Measurements from ENCODE around the gene LSMEM2.

Gene LSMEM2

GRCh38 chr3:50267280-50267913 lies 11.5 kb upstream of the LSMEM2 start:
- Histone ChIP-seq H3K79me2 (ENCODE audit: insufficient read depth, low read length) (no peaks in the 10 kb centered on the region), H4K20me1 (ENCODE audit: insufficient read depth, low read length, poor library complexity, severe bottlenecking) (no peaks in the 10 kb centered on the region), H3K4me3 (ENCODE audit: low read length, poor library complexity, severe bottlenecking) (no peak overlapping the region), H3K36me3 (ENCODE audit: insufficient read depth, low read length) (no peaks in the 10 kb centered on the region), H3K4me1 (ENCODE audit: insufficient read depth, low read length, poor library complexity, severe bottlenecking) (no peaks in the 10 kb centered on the region), H3K9ac (ENCODE audit: low read depth, low read length, poor library complexity, severe bottlenecking) (no peak overlapping the region), H3K9me2 (replicated peaks; ENCODE audit: low read depth, low read length) (no peaks in the 10 kb centered on the region), H2AFZ (ENCODE audit: low read length) (no peak overlapping the region), H3K27me3 (ENCODE audit: insufficient read depth, low read length, poor library complexity, severe bottlenecking) (no peaks in the 10 kb centered on the region), H3F3A (ENCODE audit: low read depth) (no peaks in the 10 kb centered on the region), H3K9me3 (ENCODE audit: insufficient read depth, low read depth, low read length) (no peaks in the 10 kb centered on the region), H3K4me2 (ENCODE audit: low read depth, low read length, poor library complexity, severe bottlenecking) (no peak overlapping the region)
- TF ChIP-seq EZH2phosphoT487 (IDR thresholded peaks at IDR 0.05; ENCODE audit: borderline replicate concordance), result no peak

GRCh38 chr3:50268276-50268675 lies 10.6 kb upstream of the LSMEM2 start:
- Histone ChIP-seq H3K4me1 (ENCODE audit: insufficient read depth, low read length, poor library complexity, severe bottlenecking) (no peaks in the 10 kb centered on the region), H3K36me3 (ENCODE audit: insufficient read depth, low read length) (no peaks in the 10 kb centered on the region), H2AFZ (ENCODE audit: low read length) (no peak overlapping the region), H3K4me3 (ENCODE audit: low read length, poor library complexity, severe bottlenecking) (no peak overlapping the region), H3K9me2 (replicated peaks; ENCODE audit: low read depth, low read length) (no peaks in the 10 kb centered on the region), H4K20me1 (ENCODE audit: insufficient read depth, low read length, poor library complexity, severe bottlenecking) (no peaks in the 10 kb centered on the region), H3K9me3 (ENCODE audit: insufficient read depth, low read depth, low read length) (no peaks in the 10 kb centered on the region), H3K9ac (ENCODE audit: low read depth, low read length, poor library complexity, severe bottlenecking) (no peak overlapping the region), H3K27me3 (ENCODE audit: insufficient read depth, low read length, poor library complexity, severe bottlenecking) (no peaks in the 10 kb centered on the region), H3K4me2 (ENCODE audit: low read depth, low read length, poor library complexity, severe bottlenecking) (no peak overlapping the region), H3F3A (ENCODE audit: low read depth) (no peaks in the 10 kb centered on the region), H3K79me2 (ENCODE audit: insufficient read depth, low read length) (no peaks in the 10 kb centered on the region)
- TF ChIP-seq CTCF (conservative IDR thresholded peaks at IDR 0.05; ENCODE audit: low read length) (no peak), EZH2phosphoT487 (IDR thresholded peaks at IDR 0.05; ENCODE audit: borderline replicate concordance) (no peak)

- H3K36me3 ChIP-seq (ENCODE audit: insufficient read depth, low read length), result no peaks in the 10 kb centered on the region
- no peaks in the 10 kb centered on the region for H3F3A ChIP-seq (ENCODE audit: low read depth)
- no peaks in the 10 kb centered on the region for H3K27me3 ChIP-seq (ENCODE audit: insufficient read depth, low read length, poor library complexity, severe bottlenecking)
- no peaks in the 10 kb centered on the region for H3K4me1 ChIP-seq (ENCODE audit: insufficient read depth, low read length, poor library complexity, severe bottlenecking)
- H3K79me2 ChIP-seq (ENCODE audit: insufficient read depth, low read length), result no peaks in the 10 kb centered on the region
- H3K9ac ChIP-seq (ENCODE audit: low read depth, low read length, poor library complexity, severe bottlenecking), result no peak within 1 kb of the TSS
- no peaks in the 10 kb centered on the region for H3K9me2 ChIP-seq (replicated peaks; ENCODE audit: low read depth, low read length)
- no peaks in the 10 kb centered on the region for H4K20me1 ChIP-seq (ENCODE audit: insufficient read depth, low read length, poor library complexity, severe bottlenecking)
- TF ChIP-seq CTCF (conservative IDR thresholded peaks at IDR 0.05; ENCODE audit: low read length), result no peak
- no peak for TF ChIP-seq EZH2phosphoT487 (IDR thresholded peaks at IDR 0.05; ENCODE audit: borderline replicate concordance)
- no peaks in the 10 kb centered on the region for H3K9me3 ChIP-seq (ENCODE audit: insufficient read depth, low read depth, low read length)
- H3K4me2 ChIP-seq (ENCODE audit: low read depth, low read length, poor library complexity, severe bottlenecking), result no peak within 1 kb of the TSS
- H3K4me3 ChIP-seq (ENCODE audit: low read length, poor library complexity, severe bottlenecking), result no peak within 1 kb of the TSS
- no peak within 1 kb of the TSS for H2AFZ ChIP-seq (ENCODE audit: low read length)
Observed at GRCh38 chr3:50268703-50269451, 10.0 kb upstream of the LSMEM2 start, which contains the start of gene SEMA3B. Gene SEMA3B (plus strand): TSS chr3:50269147. CDS start chr3:50269241, 94 bp downstream.

Data from Loucy (cell line).